Measurements from ENCODE around the gene CDC42EP4. TPM values are rescaled to one million over a fixed set of nuclear protein-coding genes. Genes with fewer than 3 reads are reported as not detected.

The CDC42EP4 gene
- total and polyA plus RNA-seq, 9 of the 15 experiments (the other 6 are each of a cell fraction or from before 2014, with no cell fraction given) = 0.65 to 20.8 (median 12.3) TPM

- TF ChIP-seq GTF2B (IDR thresholded peaks at IDR 0.05; ENCODE audit: extremely low read depth, insufficient read length) (no peak), GABPB1 (CRISPR knock-in tag; IDR thresholded peaks at IDR 0.05) (peak; percentile 53; the same call in 1 of the 2 replicates), NONO (IDR thresholded peaks at IDR 0.05; ENCODE audit: low read depth in 2 of 2, low read length in 1 of 2) (peak in 1 of 2 experiments; percentile 57; a peak in 1 of 4 replicates), FOXO4 (CRISPR knock-in tag; IDR thresholded peaks at IDR 0.05) (0 out of 2 replicates have a peak, but pooled peaks have one; percentile 76), NR2C2 (CRISPR knock-in tag; IDR thresholded peaks at IDR 0.05) (0 out of 2 replicates have a peak, but pooled peaks have one; percentile 11), NR2C2 (tag; IDR thresholded peaks at IDR 0.05) (no peak), KAT7 (CRISPR knock-in tag; IDR thresholded peaks at IDR 0.05; ENCODE audit: borderline replicate concordance) (peak; percentile 91; the same call in 1 of the 2 replicates), CXXC5 (CRISPR knock-in tag; IDR thresholded peaks at IDR 0.05) (peak; percentile 64), JUND (IDR thresholded peaks at IDR 0.05; ENCODE audit: borderline replicate concordance, low read depth, low read length) (peak; percentile 66), JUND (tag; IDR thresholded peaks at IDR 0.05; ENCODE audit: borderline replicate concordance, low read depth, low read length) (peak; percentile 46; the same call in 1 of the 3 replicates), LCOR (CRISPR knock-in tag; IDR thresholded peaks at IDR 0.05) (0 out of 2 replicates have a peak, but pooled peaks have one; percentile 44), E2F8 (IDR thresholded peaks at IDR 0.05; ENCODE audit: low read depth, partially characterized antibody) (no peak), CTBP1 (IDR thresholded peaks at IDR 0.05; ENCODE audit: borderline replicate concordance) (peak; percentile 41; the same call in 1 of the 2 replicates), ATF7 (IDR thresholded peaks at IDR 0.05) (peak; percentile 86), ZNF668 (CRISPR knock-in tag; IDR thresholded peaks at IDR 0.05) (no peak)
These were observed at the start of gene CDC42EP4 (continued) for GRCh38 chr17:73311781-73312641.
